ENCODE data around the gene MTMR3.

The MTMR3 gene

GRCh38 chr22:29870574-29870973 lies 12.4 kb upstream of the MTMR3 start:
- DNase-seq (ENCODE audit: low spot score), result no peak

- no peak for DNase-seq (ENCODE audit: low spot score)
Observed at GRCh38 chr22:29871684-29872083, 11.3 kb upstream of the MTMR3 start.

DNA sequence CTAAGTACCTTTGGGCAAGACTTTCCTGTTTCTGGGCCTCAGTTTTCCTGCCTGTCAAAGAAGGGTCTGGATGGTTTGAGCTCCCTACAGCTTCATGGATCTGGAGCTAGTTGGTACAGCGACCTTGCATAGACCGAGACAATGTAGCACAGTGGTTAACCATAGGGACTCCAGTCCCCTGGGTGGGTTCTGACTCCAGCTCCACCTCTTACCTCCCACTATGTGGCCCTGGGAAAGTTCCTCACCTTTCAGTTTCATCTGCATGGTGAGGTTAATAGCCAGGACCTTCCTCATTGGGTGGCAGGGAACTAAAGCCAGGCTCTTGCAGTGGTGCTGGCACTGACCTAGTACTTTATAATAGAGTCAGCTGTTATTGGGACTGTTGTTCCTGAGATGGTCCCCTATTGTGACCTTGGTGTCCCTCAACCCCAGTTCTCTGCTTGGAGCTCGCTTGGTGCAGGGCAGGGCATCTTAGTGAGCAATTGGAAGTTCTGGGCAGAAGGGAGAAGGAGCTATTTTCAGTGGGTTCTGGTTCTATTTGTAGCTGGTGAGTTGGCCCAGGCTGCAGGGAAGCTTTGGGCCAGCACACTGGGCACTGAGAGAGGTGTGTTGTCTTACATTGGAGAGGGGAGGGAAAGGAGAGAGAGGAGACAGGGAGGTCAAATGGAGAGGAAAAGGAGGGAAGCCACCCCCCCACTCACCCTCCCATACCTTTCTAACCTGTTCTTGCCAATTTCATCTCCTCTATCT lies 10.7 kb upstream of the MTMR3 start:
- DNase-seq (ENCODE audit: low spot score), result no peak

DNA sequence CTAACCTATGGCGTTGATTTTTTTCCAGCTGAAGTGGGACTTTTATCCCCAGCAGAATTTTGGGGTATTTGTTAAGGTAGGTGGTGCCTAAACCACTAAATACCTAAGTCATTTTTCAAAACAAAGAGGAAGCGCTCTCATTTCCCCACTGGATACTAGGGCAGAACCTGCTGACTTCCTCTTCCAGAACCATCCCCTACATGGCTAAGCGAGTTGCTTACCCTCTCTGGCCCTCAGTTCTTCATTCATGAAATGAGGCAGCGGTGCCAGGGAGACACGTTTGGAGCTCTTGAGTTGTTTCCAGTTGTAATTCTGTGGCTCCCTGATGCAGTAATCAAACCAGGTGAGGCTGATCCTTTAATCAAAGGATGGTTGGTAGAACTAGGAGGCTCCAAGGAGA lies 10.0 kb upstream of the MTMR3 start:
- DNase-seq (ENCODE audit: low spot score), result no peak

GRCh38 chr22:29873943-29874342 lies 9.0 kb upstream of the MTMR3 start:
- DNase-seq (ENCODE audit: low spot score), result no peak

DNA sequence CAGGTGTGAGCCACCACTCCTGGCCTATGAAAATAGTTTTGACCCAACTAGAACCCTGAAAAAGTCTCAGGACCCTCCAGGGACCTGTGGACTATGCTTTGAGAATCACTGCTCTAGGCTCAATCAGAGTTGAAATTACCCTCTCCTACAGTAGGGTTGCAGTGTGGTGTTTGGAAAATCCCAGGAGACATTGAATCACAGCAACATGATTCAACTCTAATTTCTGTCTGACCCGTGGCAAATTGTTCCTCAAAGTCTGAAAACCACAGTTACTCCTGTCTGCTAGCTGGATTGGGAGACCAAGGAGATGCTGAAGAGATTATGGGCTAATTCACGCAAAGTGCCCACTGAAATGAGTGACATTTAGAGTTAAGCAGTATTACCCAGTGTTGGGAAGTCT lies 5.4 kb upstream of the MTMR3 start:
- peak; percentile 54 for DNase-seq (ENCODE audit: low spot score)

GRCh38 chr22:29879753-29880152 lies 3.2 kb upstream of the MTMR3 start:
- no peak for DNase-seq (ENCODE audit: low spot score)

GRCh38 chr22:29882716-29883044 lies 294 bp upstream of the MTMR3 start:
- no peak for DNase-seq (ENCODE audit: low spot score)

- DNase-seq (ENCODE audit: low spot score), result peak; percentile 6
Observed at GRCh38 chr22:29883775-29884097, 762 bp downstream of the MTMR3 start.

DNA sequence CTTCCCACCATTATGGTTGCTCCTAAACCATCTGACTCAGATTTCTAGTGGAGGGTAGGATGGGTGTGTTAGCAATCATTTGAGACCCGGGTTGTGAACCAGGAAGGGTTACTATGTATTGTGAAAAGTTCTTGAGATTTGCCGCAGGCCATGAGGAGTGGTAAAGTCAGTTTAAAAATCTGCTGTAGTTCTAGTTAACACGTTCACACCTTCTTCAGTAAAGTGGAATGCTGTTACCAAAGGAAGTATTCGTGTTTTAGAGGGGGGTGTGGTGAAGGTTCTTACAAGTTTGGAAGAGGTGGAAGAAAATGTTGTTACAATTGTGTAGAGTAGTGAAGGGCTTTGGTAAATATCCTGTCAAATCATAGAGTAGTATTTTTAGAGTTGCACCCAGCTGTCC lies 2.6 kb downstream of the MTMR3 start:
- DNase-seq (ENCODE audit: low spot score), result no peak

GRCh38 chr22:29886596-29886995 lies 3.6 kb downstream of the MTMR3 start:
- DNase-seq (ENCODE audit: low spot score), result no peak

- no peak for DNase-seq (ENCODE audit: low spot score)
Observed at GRCh38 chr22:29887358-29887757, 4.4 kb downstream of the MTMR3 start.

DNA sequence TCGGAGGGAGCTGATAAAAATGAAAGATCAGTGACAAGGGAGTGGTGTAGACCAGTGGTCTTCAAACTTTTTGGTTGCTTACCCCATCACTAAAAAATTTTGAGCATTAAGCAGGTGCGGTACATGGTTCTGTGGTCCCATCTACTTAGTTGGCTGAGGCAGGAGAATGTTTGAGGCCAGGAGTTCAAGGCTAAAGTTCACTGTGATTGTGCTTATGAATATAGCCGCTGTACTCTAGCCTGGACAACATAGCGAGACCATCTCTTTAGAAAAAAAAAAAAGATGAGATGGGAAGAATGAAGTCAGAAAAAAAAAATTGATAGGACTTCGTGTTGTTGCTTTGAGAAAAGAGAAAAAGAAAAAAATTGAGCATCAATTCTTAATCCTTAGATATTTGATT lies 7.8 kb downstream of the MTMR3 start:
- DNase-seq (ENCODE audit: low spot score), result no peak

- no peak for DNase-seq (ENCODE audit: low spot score)
Observed at GRCh38 chr22:29892315-29893156, 9.6 kb downstream of the MTMR3 start.

GRCh38 chr22:29901354-29901753 lies 18.4 kb downstream of the MTMR3 start:
- DNase-seq (ENCODE audit: low spot score), result no peak

DNA sequence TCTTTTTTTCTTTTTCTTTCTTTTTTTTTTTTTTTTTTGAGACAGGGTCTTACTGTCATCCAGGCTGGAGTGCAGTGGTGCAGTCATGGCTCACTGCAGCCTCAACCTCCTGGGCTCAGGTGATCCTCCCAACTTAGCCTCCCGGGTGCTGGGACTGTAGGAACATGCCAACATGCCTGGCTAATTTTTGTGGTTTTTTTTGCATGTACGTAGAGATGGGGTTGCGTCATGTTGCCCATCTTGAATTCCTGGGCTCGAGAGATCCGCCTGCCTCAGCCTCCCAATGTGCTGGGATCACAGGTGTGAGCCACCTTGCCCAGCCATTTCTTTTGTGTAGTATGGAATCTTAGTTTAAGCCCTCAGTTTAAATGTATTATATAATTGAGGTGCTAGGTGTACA lies 20.4 kb downstream of the MTMR3 start:
- no peak for DNase-seq (ENCODE audit: low spot score)

- DNase-seq (ENCODE audit: low spot score), result no peak
Observed at GRCh38 chr22:29904020-29904419, 21.0 kb downstream of the MTMR3 start.

DNA sequence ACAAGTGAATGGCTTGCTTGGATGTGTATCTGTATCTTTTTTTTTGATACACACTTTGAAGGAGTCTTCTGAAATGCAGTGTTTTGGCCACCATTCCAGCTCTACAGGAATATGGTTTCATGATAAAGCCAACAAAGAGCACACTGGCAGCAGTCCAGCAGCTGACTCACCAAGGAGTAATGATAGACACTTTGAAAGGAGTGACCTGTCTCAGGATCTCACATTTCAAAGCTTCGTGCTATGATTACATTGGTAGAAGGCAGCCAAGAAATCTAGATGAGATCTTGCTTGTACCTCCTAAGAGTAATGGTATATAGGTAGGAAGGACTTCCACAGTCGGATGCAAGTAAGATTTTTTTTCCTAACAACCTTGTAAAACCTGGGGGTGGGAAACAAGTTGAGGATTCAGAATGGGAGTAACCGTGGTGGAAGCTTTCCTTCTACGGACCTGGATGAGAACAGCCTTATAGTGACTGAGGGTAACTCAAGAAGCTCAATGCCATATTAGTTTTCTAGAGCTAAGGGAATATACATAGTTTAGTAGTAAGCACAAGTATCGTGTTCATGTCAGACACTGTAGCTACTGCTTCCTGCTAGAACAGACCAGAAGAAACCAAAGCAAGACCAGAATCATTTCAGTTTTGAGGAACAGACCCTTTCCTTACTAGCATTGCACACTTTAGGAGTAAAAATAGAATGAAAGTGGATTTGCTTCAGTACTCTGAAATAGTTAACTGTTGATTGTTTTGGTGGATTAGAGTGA lies 25.0 kb downstream of the MTMR3 start:
- peak; percentile 66 for DNase-seq (ENCODE audit: low spot score)

GRCh38 chr22:29912141-29912540 lies 29.2 kb downstream of the MTMR3 start:
- no peak for DNase-seq (ENCODE audit: low spot score)

DNA sequence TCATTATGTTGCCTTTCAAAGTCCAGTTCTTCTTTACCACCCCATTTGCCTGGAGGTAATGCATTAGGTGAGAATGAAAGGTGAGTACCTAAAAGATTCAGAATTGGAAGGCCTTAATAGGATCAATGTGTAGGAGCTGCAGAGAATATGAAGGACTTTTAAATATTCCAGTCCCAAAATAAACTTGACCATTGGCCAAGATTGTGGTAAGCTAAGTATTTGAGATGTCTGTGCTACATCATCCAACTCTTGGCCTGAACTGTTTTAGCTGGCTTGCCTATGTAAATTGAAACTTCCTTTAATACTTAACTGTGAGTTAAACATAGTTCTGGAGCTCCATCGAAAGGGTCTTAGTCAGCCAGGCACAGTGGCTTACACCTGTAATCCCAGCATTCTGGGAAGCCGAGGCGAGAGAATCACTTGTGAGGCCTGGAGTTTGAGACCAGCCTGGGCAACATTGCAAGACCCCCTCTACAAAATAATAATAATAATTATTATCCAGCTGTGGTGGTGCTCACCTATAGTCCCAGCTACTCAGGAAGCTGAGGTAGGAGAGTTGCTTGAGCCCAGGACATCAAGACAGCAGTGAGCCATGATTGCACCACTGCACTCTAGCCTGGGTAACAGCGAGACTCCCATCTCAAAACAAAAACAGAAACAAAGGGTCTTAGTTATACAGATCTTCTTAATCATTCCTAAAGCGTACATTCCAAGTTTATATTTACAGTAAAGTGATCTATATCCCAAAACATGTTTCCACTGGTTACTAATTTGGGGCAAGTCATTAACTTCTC lies 29.8 kb downstream of the MTMR3 start:
- peak; percentile 60 for DNase-seq (ENCODE audit: low spot score)

GRCh38 chr22:29914165-29914564 lies 31.2 kb downstream of the MTMR3 start:
- peak; percentile 53 for DNase-seq (ENCODE audit: low spot score)

- no peak for DNase-seq (ENCODE audit: low spot score)
Observed at GRCh38 chr22:29914991-29915533, 32.1 kb downstream of the MTMR3 start.
